ENCODE data around the gene TSPYL4. TPM values are rescaled to one million over a fixed set of nuclear protein-coding genes. Genes with fewer than 3 reads are reported as not detected.

Gene TSPYL4
- 30.5 TPM for total RNA-seq
- long read RNA-seq, full-length matches to known transcripts = 11 of 12 reads
- long read RNA-seq, partial matches to known transcripts = 0 of 12 reads
- long read RNA-seq, other reads (novel, unspliced or antisense) = 1 of 12 reads

DNA sequence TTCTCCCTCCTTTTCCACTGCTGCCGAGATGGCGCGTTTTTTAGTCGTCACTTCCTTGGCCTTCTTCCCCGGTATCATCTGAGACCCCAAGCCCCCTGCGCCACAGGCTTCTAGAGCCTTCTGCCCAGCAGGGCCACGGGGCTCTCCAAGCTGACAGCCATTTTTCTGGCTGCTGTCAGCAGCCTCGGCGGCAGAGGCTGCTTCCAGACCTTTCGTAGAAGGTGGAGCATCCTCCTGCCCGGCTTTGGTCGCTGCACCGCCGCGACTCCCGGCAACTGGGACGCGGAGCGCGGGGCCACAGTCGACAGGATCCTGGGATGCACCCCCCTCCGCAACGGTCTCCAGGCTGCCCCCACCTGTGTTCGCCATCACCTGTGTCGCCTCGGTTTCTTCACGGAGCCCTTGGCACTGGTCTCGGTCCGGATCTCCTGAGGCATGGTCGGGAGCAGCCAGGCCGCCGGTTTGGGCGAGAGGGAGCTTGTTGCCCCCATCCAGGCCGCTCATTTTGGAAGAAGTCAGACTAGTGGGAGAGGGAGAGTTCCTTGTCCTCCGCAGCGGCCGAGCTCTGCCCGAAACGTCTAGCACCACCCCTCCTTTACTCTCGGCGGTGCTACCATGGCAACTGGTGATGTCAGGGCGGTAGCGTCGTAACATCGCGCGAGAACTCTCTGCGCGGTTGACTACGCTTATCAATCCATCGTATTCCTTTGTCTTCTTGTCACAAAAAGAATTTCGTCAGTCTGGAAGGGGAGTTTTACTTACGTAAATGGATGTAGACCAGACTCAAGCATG is at the start of gene TSPYL4:
TSPYL4 (minus strand) TSS at position 571 of the 792 bp plus-strand sequence; CDS start at position 504, 67 bp downstream.
- TF ChIP-seq, protein P1, sequence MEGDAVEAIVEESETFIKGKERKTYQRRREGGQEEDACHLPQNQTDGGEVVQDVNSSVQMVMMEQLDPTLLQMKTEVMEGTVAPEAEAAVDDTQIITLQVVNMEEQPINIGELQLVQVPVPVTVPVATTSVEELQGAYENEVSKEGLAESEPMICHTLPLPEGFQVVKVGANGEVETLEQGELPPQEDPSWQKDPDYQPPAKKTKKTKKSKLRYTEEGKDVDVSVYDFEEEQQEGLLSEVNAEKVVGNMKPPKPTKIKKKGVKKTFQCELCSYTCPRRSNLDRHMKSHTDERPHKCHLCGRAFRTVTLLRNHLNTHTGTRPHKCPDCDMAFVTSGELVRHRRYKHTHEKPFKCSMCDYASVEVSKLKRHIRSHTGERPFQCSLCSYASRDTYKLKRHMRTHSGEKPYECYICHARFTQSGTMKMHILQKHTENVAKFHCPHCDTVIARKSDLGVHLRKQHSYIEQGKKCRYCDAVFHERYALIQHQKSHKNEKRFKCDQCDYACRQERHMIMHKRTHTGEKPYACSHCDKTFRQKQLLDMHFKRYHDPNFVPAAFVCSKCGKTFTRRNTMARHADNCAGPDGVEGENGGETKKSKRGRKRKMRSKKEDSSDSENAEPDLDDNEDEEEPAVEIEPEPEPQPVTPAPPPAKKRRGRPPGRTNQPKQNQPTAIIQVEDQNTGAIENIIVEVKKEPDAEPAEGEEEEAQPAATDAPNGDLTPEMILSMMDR (IDR thresholded peaks at IDR 0.05; ENCODE audit: borderline replicate concordance) = no peak
- H3K9me3 ChIP-seq (replicated peaks) = no peaks in the 10 kb centered on the region
- intact Hi-C loops (cut with micrococcal nuclease) = no loop called here
- no peaks in the 10 kb centered on the region for H3K27me3 ChIP-seq (ENCODE audit: low read depth)
- H3K27ac ChIP-seq (replicated peaks) = peak within 1 kb of the TSS; percentile 90
- H3K36me3 ChIP-seq = peaks cover 2% of the 10 kb centered on the region
- peak within 1 kb of the TSS; percentile 92 for H3K4me3 ChIP-seq
- H3K4me1 ChIP-seq = peaks cover 69% of the 10 kb centered on the region
- peak; percentile 92 for DNase-seq

DNA sequence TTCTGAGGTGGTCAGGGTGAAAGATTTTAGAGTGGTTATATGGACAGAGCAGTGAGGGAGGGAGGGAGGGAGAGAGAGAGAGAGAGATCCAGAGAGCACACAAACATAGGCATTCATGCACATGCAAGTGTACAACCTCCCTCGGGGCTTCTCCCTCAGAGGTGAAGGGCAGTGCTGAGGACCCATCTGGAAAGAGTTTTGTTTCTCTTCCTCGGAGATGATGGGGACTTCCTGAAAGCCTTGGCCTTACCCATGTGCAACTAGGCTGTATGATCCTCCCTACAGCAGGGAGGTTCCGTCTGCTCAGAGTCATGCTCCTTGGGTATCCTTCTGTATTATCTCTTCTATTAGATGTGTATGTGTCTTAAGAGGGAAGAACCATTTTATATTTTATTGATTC is 47.2 kb upstream of the TSPYL4 start:
- intact Hi-C loops (cut with micrococcal nuclease) = no loop called here
- H3K4me3 ChIP-seq = no peak overlapping the region
- TF ChIP-seq, protein P1 (IDR thresholded peaks at IDR 0.05; ENCODE audit: borderline replicate concordance) = no peak
- no peaks in the 10 kb centered on the region for H3K4me1 ChIP-seq
- no peaks in the 10 kb centered on the region for H3K36me3 ChIP-seq
- peaks cover 21% of the 10 kb centered on the region for H3K9me3 ChIP-seq (replicated peaks)
- H3K27ac ChIP-seq (replicated peaks) = no peak overlapping the region
- DNase-seq = no peak
- no peaks in the 10 kb centered on the region for H3K27me3 ChIP-seq (ENCODE audit: low read depth)

DNA sequence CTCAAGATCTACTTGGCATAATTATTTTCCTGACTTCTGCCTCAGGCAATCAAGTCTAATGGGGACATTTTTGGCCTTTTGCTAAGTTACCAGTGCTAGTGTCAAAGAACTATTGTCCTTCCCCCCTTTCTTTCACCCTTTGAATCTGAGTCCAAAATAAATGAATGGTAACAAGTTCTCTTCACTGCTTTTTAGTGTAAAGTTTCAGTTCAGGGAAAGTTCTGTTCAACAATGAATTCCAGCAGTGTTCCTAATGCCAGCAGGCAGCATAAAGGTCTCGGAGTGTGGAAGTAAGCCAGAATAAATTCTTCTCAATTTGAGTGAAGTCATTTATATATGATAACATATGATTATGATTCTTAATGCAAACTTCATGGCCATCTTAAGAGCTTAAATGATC is 46.7 kb upstream of the TSPYL4 start:
- no peak overlapping the region for H3K4me3 ChIP-seq
- DNase-seq = no peak
- no peaks in the 10 kb centered on the region for H3K27me3 ChIP-seq (ENCODE audit: low read depth)
- H3K27ac ChIP-seq (replicated peaks) = no peak overlapping the region
- no peaks in the 10 kb centered on the region for H3K36me3 ChIP-seq
- H3K9me3 ChIP-seq (replicated peaks) = peaks cover 21% of the 10 kb centered on the region
- TF ChIP-seq, protein P1 (IDR thresholded peaks at IDR 0.05; ENCODE audit: borderline replicate concordance) = no peak
- no peaks in the 10 kb centered on the region for H3K4me1 ChIP-seq
- intact Hi-C loops (cut with micrococcal nuclease) = no loop called here

DNA sequence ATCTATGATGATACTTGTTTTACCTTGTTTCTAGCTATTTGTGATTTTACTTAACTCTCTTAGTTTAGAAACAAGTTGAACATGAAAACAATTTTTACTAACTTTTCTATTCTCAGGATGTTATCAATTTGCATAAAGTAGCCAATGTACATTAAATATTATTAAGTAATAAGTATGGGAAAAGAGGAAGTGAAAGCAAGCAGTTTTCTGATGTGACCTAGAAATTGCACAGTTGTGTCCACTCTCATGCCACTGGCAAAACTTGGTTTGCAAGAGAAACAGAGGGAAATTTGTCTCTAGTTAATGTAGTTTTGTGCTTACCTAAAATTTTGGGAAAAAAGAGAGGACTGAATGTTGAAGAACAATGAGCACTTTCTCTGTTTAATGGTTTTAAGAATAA is 45.1 kb upstream of the TSPYL4 start:
- Histone ChIP-seq H3K27me3 (ENCODE audit: low read depth) (no peaks in the 10 kb centered on the region), H3K36me3 (no peaks in the 10 kb centered on the region), H3K4me1 (no peaks in the 10 kb centered on the region), H3K27ac (replicated peaks) (no peak overlapping the region), H3K9me3 (replicated peaks) (peaks cover 21% of the 10 kb centered on the region), H3K4me3 (no peak overlapping the region)
- DNase-seq = no peak
- TF ChIP-seq, protein P1 (IDR thresholded peaks at IDR 0.05; ENCODE audit: borderline replicate concordance) = no peak
- intact Hi-C loops (cut with micrococcal nuclease) = no loop called here

DNA sequence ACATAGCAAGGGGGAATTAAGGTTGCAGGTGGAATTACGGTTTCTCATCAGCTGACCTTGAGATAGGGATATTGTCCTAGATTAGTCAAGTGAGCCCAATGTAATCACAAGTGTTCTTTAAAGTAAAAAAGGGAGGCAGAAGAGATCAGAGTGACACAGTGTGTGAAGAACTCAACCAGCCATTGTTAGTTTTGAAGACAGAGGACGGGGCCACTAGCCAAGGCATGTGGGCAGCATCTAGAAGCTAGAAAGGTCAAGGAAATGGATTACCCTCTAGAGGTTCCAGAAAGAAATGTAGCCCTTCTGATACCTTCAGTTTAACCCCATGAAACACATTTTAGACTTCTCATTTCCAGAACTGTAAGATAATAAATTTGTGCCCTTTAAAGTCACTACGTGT is 44.4 kb upstream of the TSPYL4 start:
- Histone ChIP-seq H3K36me3 (no peaks in the 10 kb centered on the region), H3K27ac (replicated peaks) (no peak overlapping the region), H3K4me1 (no peaks in the 10 kb centered on the region), H3K27me3 (ENCODE audit: low read depth) (no peaks in the 10 kb centered on the region), H3K4me3 (no peak overlapping the region), H3K9me3 (replicated peaks) (peaks cover 21% of the 10 kb centered on the region)
- TF ChIP-seq, protein P1 (IDR thresholded peaks at IDR 0.05; ENCODE audit: borderline replicate concordance) = no peak
- intact Hi-C loops (cut with micrococcal nuclease) = no loop called here
- DNase-seq = no peak
